ENCODE data around the gene CAMK4. TPM values are rescaled to one million over a fixed set of nuclear protein-coding genes. Genes with fewer than 3 reads are reported as not detected.

CAMK4 gene
- polyA plus RNA-seq, result 0.30 to 1.0 TPM (median 0.45 TPM) in 3 replicates
- polyA plus RNA-seq (2011; ENCODE audit: low read depth), result not detected
- polyA plus RNA-seq (2011; cell fraction: cytosol; rRNA removed), result 0.19 and 0.33 TPM in 2 replicates
- 0.08 and 0.10 TPM in 2 replicates for polyA plus RNA-seq (2011; cell fraction: nucleus; rRNA removed)
- 0.08 and 0.80 TPM in 2 replicates for polyA plus RNA-seq (2012; ENCODE audit: low replicate concordance)
- polyA minus RNA-seq, result 0.46 to 0.64 TPM in 2 of 3 replicates, not detected in the other
- polyA minus RNA-seq (2011; cell fraction: cytosol; rRNA and poly(A)+ RNA removed), result 0.96 TPM
- polyA minus RNA-seq (2011; cell fraction: nucleus; rRNA and poly(A)+ RNA removed), result 0.11 and 0.70 TPM in 2 replicates

GRCh38 chr5:111223787-111224560 lies at the start of gene CAMK4:
Gene CAMK4 (plus strand): TSS chr5:111224384. CDS start chr5:111224484, 100 bp downstream.
- no peak within 1 kb of the TSS for H3K27ac ChIP-seq (ENCODE audit: control insufficient read depth, insufficient read depth, low read length)
- peak within 1 kb of the TSS; percentile 41 to 64 (median 63) for H3K4me3 ChIP-seq (ENCODE audit: control insufficient read depth in 2 of 3, extremely low read depth in 1 of 3, insufficient read depth in 2 of 3, low read depth in 1 of 3, low read length in 3 of 3)
- peak within 1 kb of the TSS; percentile 36 for H3K9ac ChIP-seq (ENCODE audit: control insufficient read depth, extremely low read depth, insufficient read depth, low read length)
- DNase-seq (ENCODE audit: low read depth, low spot score), result no peak
- no peaks in the 10 kb centered on the region for H3K36me3 ChIP-seq (ENCODE audit: control insufficient read depth in 2 of 2, extremely low read depth in 1 of 2, insufficient read depth in 2 of 2, low read length in 2 of 2)
- H3K27me3 ChIP-seq (ENCODE audit: control insufficient read depth, extremely low read depth, insufficient read depth, low read length), result no peaks in the 10 kb centered on the region
- H3K79me2 ChIP-seq (ENCODE audit: control insufficient read depth, insufficient read depth, low read length), result no peaks in the 10 kb centered on the region
- H3K4me1 ChIP-seq (ENCODE audit: control insufficient read depth, extremely low read depth, insufficient read depth, low read length), result peaks cover 25% of the 10 kb centered on the region
- H2AFZ ChIP-seq (ENCODE audit: control insufficient read depth, low read length), result peak within 1 kb of the TSS; percentile 87
- peak within 1 kb of the TSS; percentile 83 for H3K4me2 ChIP-seq (ENCODE audit: control insufficient read depth, extremely low read depth, insufficient read depth, low read depth, low read length)
- no peaks in the 10 kb centered on the region for H3K9me1 ChIP-seq (ENCODE audit: control insufficient read depth, extremely low read depth, insufficient read depth, low read length)
- no peaks in the 10 kb centered on the region for H3K9me3 ChIP-seq (ENCODE audit: control insufficient read depth, low read depth, low read length)
- TF ChIP-seq EZH2 (IDR thresholded peaks at IDR 0.05; ENCODE audit: low read length), result no peak
- TF ChIP-seq, protein P1, sequence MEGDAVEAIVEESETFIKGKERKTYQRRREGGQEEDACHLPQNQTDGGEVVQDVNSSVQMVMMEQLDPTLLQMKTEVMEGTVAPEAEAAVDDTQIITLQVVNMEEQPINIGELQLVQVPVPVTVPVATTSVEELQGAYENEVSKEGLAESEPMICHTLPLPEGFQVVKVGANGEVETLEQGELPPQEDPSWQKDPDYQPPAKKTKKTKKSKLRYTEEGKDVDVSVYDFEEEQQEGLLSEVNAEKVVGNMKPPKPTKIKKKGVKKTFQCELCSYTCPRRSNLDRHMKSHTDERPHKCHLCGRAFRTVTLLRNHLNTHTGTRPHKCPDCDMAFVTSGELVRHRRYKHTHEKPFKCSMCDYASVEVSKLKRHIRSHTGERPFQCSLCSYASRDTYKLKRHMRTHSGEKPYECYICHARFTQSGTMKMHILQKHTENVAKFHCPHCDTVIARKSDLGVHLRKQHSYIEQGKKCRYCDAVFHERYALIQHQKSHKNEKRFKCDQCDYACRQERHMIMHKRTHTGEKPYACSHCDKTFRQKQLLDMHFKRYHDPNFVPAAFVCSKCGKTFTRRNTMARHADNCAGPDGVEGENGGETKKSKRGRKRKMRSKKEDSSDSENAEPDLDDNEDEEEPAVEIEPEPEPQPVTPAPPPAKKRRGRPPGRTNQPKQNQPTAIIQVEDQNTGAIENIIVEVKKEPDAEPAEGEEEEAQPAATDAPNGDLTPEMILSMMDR (optimal IDR thresholded peaks at IDR 0.05 in 1 of 3, IDR thresholded peaks at IDR 0.05 in 1 of 3, conservative IDR thresholded peaks at IDR 0.05 in 1 of 3; ENCODE audit: extremely low read depth in 1 of 3, insufficient read depth in 2 of 3, low read length in 3 of 3), result no peak
- no peaks in the 10 kb centered on the region for H4K20me1 ChIP-seq (ENCODE audit: control insufficient read depth, extremely low read depth, insufficient read depth, low read length)
- no peak for FAIRE-seq
- dilution Hi-C loops (cut with MboI; ENCODE audit: extremely low pct_ligation_motif_present, low sequenced_read_pairs), result no loop called here

- no peak for TF ChIP-seq EZH2 (IDR thresholded peaks at IDR 0.05; ENCODE audit: low read length)
- TF ChIP-seq, protein P1 (optimal IDR thresholded peaks at IDR 0.05 in 1 of 3, IDR thresholded peaks at IDR 0.05 in 1 of 3, conservative IDR thresholded peaks at IDR 0.05 in 1 of 3; ENCODE audit: extremely low read depth in 1 of 3, insufficient read depth in 2 of 3, low read length in 3 of 3), result no peak
- H3K4me1 ChIP-seq (ENCODE audit: control insufficient read depth, extremely low read depth, insufficient read depth, low read length), result no peaks in the 10 kb centered on the region
- H3K9me3 ChIP-seq (ENCODE audit: control insufficient read depth, low read depth, low read length), result no peaks in the 10 kb centered on the region
Measured at GRCh38 chr5:111183064-111183463, 41.1 kb upstream of the CAMK4 start.

More at GRCh38 chr5:111183064-111183463, 41.1 kb upstream of the CAMK4 start:
- Histone ChIP-seq H3K27me3 (ENCODE audit: control insufficient read depth, extremely low read depth, insufficient read depth, low read length) (no peaks in the 10 kb centered on the region), H2AFZ (ENCODE audit: control insufficient read depth, low read length) (no peak overlapping the region), H3K9ac (ENCODE audit: control insufficient read depth, extremely low read depth, insufficient read depth, low read length) (no peak overlapping the region), H4K20me1 (ENCODE audit: control insufficient read depth, extremely low read depth, insufficient read depth, low read length) (no peaks in the 10 kb centered on the region), H3K9me1 (ENCODE audit: control insufficient read depth, extremely low read depth, insufficient read depth, low read length) (no peaks in the 10 kb centered on the region), H3K27ac (ENCODE audit: control insufficient read depth, insufficient read depth, low read length) (no peak overlapping the region), H3K4me3 (ENCODE audit: control insufficient read depth in 2 of 3, extremely low read depth in 1 of 3, insufficient read depth in 2 of 3, low read depth in 1 of 3, low read length in 3 of 3) (no peak overlapping the region), H3K36me3 (ENCODE audit: control insufficient read depth in 2 of 2, extremely low read depth in 1 of 2, insufficient read depth in 2 of 2, low read length in 2 of 2) (no peaks in the 10 kb centered on the region), H3K4me2 (ENCODE audit: control insufficient read depth, extremely low read depth, insufficient read depth, low read depth, low read length) (no peak overlapping the region), H3K79me2 (ENCODE audit: control insufficient read depth, insufficient read depth, low read length) (no peaks in the 10 kb centered on the region)
- FAIRE-seq (no peak), DNase-seq (ENCODE audit: low read depth, low spot score) (no peak)
- dilution Hi-C loops (cut with MboI; ENCODE audit: extremely low pct_ligation_motif_present, low sequenced_read_pairs), result no loop called here

All from keratinocyte (primary cell).